OCI-LY1 (cell line): Measurements from ENCODE around the gene KIR2DL1.
"Not testable (repeated sequence)": the region's sequence is repeated elsewhere in the genome, so short reads cannot be mapped to it uniquely, and the experiment has no call there.

Experiments used
- CTCF ChIP-seq: fragments of 200-600 bp; sonication (generic), shearing (Covaris generic); IDR thresholded peaks from 2 replicates; pipeline ENCODE4 v1.5.1; 2017; ENCODE audit warnings: mild to moderate bottlenecking, antibody characterized with exemption, low read length, moderate library complexity, mixed read lengths
- EZH2 ChIP-seq: fragments of 200-600 bp; sonication (generic), shearing (Covaris generic); IDR thresholded peaks from 2 replicates; pipeline ENCODE4 v1.8.0; 2017; ENCODE audit warnings: borderline replicate concordance, mixed run types, mild to moderate bottlenecking, antibody characterized with exemption, low read length, moderate library complexity, mixed read lengths

DNA sequence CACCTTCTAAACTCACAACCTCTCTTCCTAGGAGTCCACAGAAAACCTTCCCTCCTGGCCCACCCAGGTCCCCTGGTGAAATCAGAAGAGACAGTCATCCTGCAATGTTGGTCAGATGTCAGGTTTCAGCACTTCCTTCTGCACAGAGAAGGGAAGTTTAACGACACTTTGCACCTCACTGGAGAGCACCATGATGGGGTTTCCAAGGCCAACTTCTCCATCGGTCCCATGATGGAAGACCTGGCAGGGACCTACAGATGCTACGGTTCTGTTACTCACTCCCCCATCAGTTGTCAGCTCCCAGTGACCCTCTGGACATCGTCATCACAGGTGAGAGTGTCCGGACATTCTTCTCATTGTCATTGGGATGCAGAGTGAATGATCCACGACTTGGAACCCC, 11.0 kb upstream of the KIR2DL1 start:
- TF ChIP-seq CTCF, EZH2: not testable (repeated sequence)
